ENCODE results near the gene GNG14.

GNG14 gene

DNA sequence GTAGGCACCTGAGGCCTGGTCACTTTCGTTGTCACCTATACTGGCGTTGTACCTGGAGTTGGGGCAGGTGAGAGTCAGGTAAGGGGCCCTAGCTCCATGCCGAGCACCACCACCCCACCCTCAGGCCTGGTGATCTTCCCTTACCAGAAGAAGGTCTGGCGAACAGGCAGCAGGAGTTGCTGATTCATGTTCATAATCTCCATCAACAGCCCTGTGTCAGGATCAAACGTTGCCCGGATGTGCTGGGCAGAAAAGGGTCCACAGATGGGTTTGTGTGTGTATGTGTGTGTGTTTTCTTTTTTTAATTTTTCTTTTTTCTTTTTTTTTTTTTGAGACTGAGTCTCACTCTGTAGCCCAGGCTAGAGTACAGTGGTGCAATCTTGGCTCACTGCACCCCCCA is 35.6 kb upstream of the GNG14 start:
- Histone ChIP-seq H3K27ac (no peak overlapping the region), H3K9me3 (no peaks in the 10 kb centered on the region), H3K4me3 (no peak overlapping the region), H3K4me1 (peaks cover 0 to 18% (median 7%) of the 10 kb centered on the region in 4 donors), H3K36me3 (peaks cover 17 to 47% (median 29%) of the 10 kb centered on the region in 3 donors), H3K27me3 (no peaks in the 10 kb centered on the region)
- TF ChIP-seq, protein P1, sequence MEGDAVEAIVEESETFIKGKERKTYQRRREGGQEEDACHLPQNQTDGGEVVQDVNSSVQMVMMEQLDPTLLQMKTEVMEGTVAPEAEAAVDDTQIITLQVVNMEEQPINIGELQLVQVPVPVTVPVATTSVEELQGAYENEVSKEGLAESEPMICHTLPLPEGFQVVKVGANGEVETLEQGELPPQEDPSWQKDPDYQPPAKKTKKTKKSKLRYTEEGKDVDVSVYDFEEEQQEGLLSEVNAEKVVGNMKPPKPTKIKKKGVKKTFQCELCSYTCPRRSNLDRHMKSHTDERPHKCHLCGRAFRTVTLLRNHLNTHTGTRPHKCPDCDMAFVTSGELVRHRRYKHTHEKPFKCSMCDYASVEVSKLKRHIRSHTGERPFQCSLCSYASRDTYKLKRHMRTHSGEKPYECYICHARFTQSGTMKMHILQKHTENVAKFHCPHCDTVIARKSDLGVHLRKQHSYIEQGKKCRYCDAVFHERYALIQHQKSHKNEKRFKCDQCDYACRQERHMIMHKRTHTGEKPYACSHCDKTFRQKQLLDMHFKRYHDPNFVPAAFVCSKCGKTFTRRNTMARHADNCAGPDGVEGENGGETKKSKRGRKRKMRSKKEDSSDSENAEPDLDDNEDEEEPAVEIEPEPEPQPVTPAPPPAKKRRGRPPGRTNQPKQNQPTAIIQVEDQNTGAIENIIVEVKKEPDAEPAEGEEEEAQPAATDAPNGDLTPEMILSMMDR (IDR thresholded peaks at IDR 0.05), result no peak
- intact Hi-C loops (cut with DNase I; ENCODE audit: low total_unique reads), result no loop called here
- no peak for DNase-seq

DNA sequence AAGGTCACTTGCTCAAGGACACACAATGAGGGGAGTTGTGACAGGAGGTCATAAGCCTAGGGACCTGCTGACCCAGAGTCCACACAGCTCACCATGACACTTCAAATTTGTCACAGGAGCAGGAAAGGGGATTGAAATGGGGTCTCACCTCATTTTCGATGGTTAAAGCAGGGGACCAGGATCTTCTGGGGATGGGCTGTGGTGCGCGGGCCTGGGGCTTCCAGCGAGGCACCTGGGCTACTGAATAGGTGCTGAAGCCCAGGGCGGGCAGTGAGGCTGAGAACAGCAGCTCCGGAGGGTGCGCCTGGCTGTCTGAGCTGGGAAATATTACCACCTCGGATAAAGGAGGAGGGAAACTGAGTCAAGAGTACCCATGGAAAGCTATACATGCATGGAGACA is 32.3 kb upstream of the GNG14 start:
- Histone ChIP-seq H3K4me3 (no peak overlapping the region), H3K36me3 (peaks cover 32 to 80% (median 50%) of the 10 kb centered on the region in 3 donors), H3K9me3 (no peaks in the 10 kb centered on the region), H3K4me1 (no peaks in the 10 kb centered on the region), H3K27me3 (no peaks in the 10 kb centered on the region), H3K27ac (no peak overlapping the region)
- TF ChIP-seq, protein P1 (IDR thresholded peaks at IDR 0.05), result no peak
- intact Hi-C loops (cut with DNase I; ENCODE audit: low total_unique reads), result no loop called here
- DNase-seq, result no peak

DNA sequence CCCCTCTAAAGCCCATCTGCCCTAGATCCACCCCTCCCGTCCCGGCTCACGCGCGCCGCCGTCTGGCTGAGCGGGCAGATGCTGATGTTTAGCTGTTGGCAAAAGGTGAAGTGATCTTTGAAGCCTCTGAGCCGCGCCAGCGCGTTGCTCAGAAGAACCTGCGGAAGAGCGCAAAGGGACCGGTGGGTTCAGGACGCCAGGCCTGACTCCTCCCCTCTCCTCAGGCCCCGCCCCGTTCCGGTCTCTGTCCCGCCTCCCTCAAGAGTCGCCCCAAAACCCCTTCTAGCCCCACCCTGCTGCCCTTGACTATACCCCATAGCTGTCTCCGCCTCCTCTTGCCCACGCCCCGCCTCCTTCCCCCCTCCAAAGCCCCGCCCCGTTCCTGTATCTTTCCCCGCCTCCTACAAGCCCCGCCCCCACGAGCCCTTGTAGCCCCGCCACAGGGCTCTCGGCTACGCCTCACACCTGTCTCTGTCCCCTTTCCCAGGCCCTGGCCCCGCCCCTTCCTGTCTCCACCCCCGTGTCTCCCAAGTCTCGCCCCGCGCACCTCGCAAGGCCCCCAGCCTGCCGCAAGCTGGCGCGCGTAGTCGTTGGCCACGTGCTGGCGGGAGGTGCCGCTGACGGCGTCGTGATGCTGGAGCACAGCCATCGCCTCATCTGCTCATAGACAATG is 30.8 kb upstream of the GNG14 start:
- Histone ChIP-seq H3K9me3 (no peaks in the 10 kb centered on the region), H3K4me3 (no peak overlapping the region), H3K27me3 (no peaks in the 10 kb centered on the region), H3K4me1 (no peaks in the 10 kb centered on the region), H3K36me3 (peaks cover 44 to 89% (median 62%) of the 10 kb centered on the region in 3 donors), H3K27ac (no peak overlapping the region)
- TF ChIP-seq, protein P1 (IDR thresholded peaks at IDR 0.05), result no peak
- intact Hi-C loops (cut with DNase I; ENCODE audit: low total_unique reads), result no loop called here
- DNase-seq, result no peak

DNA sequence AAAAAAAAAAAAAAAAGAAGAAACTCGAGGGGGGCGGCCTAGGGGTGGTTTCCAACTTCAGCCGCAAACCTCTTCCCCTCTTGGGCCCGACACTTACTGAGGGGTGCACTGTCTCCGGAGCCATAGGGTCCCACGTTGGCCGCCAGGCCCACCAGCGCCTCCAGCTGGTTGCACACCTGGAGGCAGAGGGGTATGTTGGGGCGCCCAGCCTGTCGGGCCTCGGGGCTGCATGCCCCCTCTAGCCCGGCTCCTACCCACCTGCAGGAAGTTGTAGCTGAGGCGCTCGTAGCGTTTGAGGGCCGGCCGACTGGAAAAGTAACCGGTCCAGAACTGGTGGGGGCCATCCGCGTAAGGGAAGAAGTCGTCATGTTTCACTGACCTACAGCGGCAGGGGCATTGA is 29.8 kb upstream of the GNG14 start:
- intact Hi-C loops (cut with DNase I; ENCODE audit: low total_unique reads), result no loop called here
- Histone ChIP-seq H3K36me3 (peaks cover 51 to 94% (median 64%) of the 10 kb centered on the region in 3 donors), H3K27ac (no peak overlapping the region), H3K4me3 (no peak overlapping the region), H3K9me3 (no peaks in the 10 kb centered on the region), H3K4me1 (no peaks in the 10 kb centered on the region), H3K27me3 (no peaks in the 10 kb centered on the region)
- TF ChIP-seq, protein P1 (IDR thresholded peaks at IDR 0.05), result no peak
- no peak for DNase-seq

DNA sequence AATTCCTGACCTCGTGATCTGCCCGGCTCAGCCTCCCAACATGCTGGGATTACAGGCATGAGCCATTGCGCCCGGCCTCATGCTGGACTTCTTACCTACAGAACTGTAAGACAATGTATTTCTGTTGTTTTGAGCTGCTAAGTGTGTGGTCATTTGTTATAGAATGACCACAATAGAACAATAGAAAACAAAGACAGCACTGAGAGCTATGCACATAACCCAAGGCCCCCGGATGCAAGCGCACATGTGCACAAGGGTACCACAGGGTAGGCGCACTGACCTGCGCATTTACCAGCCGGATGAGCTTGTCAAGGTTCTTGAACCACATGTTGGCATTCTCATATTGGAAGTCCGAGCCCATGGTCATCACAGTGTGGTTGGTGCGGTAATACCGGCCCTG is 26.8 kb upstream of the GNG14 start:
- TF ChIP-seq, protein P1 (IDR thresholded peaks at IDR 0.05), result no peak
- Histone ChIP-seq H3K4me3 (no peak overlapping the region), H3K36me3 (peaks cover 41 to 94% (median 67%) of the 10 kb centered on the region in 3 donors), H3K27ac (no peak overlapping the region), H3K9me3 (no peaks in the 10 kb centered on the region), H3K27me3 (no peaks in the 10 kb centered on the region), H3K4me1 (peaks cover 0 to 12% (median 7%) of the 10 kb centered on the region in 4 donors)
- intact Hi-C loops (cut with DNase I; ENCODE audit: low total_unique reads), result no loop called here
- no peak for DNase-seq
